RPMI8226 (cell line): ENCODE measurements around the gene MYORG.
A peak's percentile ranks its signal among the peaks of the same experiment; 100 is the strongest.

Experiments used
- DNase-seq: peaks from one replicate; pipeline ENCODE4 v3.0.0-alpha.2; 2015

MYORG gene

DNA sequence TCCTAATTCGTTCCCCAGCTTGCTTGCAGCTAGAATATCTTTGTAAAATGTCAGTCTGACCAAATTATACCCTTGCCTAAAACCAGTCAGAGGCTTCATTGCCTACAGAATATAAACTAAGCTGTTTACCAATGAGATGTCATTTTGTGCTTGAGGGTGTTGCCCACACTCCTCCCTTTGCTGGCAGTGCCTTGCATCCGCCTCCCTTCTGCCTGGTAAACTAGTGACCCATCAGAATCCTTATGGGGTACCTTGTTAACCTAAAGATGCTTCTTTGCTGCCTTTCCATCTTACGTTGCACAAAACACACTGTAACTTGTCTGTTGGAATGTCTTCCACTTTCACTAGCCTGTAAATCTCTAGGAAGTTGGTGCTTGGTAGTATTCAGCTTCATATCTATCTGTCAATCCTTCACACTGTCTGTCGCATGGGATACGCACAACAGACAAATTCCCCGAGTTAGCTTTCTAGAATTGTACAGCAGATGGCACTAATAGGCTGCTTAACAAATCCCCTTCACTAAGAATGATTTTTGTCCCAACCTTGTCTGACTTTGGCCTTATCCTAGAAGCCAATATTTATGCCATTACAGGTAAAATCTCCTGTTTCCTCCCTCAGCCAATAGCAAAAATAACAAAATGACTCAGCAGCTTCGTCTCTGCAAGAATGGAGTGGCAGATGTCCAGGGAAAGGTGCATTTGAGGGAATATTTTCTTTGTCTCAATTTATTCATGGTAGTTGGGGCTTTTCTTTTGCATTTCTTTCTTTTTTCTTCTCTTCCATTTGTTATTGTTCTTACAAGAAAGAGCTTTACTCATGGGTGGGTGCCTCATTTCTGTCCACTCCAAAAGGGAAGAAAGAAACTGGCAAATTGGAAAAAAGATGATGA is 44.4 kb downstream of the MYORG start:
- peak; percentile 44 for DNase-seq

DNA sequence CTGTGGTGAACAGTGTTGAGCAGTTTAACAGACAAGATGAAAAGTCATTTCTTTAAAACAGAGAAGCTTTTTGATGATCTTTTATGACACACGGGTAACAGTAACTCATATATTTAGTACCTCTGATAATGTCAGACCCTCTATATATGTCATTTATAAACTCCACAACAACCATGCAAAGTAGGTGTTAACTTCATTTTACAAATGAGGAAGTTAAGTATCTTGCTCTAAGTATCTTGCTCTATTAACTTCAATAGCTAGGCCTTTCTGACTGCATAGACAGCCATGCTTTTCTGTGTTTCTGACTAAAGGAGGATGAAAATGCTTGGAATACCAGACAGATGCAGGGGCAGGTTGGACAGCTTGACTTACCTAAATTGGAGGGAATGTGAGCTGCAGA is 45.5 kb downstream of the MYORG start:
- DNase-seq = no peak

DNA sequence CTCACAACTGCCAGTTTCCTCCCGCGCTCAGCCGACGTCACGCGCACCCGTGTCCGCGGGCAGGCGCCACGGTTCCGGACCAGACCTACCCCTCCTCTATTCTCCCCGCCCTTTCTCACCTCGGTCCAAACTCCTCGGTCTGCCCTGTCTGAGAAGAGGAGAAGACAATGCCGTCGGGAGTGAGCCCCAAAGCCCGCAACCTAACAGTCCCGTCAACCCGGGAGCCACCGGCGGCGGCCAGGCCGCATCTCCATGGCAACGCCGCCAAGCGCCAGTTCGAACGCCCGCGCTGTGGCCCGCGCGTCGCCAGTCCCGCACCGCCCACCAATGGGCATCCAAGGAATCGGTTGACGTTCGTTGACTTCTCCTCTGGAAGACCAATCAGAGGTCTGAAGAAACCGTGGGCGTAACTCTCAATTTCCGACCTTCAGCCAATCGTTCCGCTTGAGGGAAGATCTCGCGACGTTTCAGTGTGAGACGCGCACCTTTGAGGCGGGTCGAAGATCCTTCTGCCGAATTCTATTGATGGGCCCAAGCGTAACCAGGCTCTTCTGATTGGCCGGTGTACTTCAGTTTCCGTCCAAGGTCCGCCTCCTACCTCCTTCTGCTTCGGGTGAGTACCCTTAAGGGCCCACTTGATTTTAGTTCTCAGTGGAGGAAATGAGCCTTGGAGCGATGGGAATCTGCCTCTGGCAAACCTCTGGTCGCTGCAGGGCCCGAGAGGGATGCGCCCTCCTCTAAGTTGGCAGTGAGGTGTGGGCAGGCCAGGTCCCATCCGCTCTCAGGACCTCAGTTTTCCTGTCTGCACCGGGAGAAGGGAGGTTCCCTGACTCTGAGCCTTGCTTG is 47.5 kb downstream of the MYORG start, which contains the start of the genes KIF24 and NUDT2:
KIF24 (minus strand) TSS at position 282 of the 846 bp plus-strand sequence. CDS start 17,922 bp downstream, outside the sequence.
NUDT2 (plus strand) TSS at position 583 of the 846 bp plus-strand sequence. CDS start 9,471 bp downstream, outside the sequence.
- DNase-seq = peak; percentile 99

DNA sequence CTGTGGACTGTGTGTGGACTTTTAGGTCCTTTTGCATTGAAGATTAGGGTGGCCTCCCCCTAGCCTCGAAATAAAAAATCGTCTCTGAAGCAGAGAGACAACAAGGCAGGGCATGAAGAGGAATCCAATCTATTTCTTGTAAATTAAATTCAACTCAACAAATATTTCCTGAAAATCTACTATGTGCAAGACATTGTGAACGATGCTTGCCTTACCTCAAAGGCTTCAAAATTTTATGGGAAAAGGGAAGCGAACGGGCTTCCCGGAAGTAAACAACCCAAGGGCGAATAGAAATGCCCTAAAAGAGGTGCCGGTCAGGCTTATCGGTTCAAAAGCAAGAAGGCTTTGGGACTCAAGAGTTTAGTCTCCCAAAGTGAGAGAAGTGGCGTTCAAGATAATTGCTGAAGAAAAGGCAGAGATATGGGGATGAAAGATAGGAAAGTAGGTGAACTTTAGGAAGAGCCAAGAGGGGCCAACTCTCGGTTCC is 48.2 kb downstream of the MYORG start:
- peak; percentile 7 for DNase-seq

GRCh38 chr9:34326690-34327089 is 50.0 kb downstream of the MYORG start:
- no peak for DNase-seq

DNA sequence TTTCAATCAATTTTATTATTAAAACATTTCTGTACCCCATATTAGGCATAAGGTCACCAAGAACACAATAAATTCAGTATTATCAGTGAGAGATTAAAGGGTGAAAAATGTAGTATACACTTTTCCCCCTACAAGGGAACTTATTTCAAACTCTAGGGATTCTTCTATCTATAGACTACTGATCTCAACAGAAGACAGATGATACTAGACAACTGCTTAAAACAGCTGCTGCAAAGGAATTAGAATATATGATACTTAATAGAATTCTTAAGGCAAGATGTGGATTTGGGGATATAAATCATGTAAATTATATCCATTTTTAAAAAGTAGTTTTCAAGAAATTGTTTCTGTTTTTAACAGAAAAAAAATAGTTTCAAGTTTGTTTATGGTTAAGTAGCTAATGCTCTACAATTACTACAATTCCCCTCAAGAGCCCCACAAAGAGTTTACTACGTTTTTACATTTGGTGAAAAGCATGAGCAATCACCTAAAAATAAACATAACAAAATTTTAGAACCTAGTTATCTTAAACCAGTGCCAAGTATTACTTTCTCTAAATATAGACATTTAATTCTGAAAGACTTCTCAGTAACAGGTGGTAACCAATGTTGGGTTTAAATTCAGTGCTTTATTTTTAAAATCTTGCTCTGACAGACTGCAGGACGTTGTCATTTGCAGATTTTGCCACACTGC is 53.7 kb downstream of the MYORG start:
- DNase-seq = no peak

DNA sequence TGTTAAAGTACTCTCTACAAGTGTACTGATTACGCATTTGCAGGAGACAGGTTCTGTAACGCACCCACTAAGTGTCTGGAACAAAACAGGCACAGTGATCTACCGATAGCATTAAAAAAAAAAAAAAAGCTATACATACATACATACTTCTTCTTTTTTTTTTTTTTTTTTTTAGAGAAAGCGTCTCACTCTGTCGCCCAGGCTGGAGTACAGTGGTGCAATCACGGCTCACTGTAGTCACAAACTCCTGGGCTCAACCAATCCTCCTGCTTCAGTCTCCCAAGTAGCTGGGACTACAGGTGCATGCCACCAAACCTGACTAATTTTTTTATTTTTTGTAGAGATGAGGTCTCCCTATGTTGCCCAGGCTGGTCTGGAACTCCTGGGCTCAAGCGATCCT is 55.2 kb downstream of the MYORG start:
- no peak for DNase-seq

- DNase-seq = no peak
These were observed 58.4 kb downstream of the MYORG start for GRCh38 chr9:34318163-34318790.

DNA sequence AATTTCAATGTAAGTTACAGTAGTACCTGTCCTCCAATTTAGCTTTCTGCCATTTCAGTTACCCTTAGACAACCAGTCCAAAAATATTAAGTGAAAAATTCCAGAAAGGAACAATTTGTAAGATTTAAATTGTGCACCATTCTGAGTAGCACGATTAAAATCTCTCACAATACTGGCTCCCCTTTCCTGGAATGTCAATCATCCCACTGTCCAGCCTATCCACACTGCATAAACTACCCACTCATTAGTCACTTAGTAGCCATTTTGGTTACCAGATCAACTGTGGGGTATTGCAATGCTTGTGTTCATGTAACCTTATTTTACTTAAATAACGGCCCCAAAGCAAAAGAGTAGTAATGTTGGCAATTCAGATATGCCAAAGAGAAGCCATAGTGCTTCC is 59.3 kb downstream of the MYORG start:
- no peak for DNase-seq
